ENCODE data around the gene UBR3.

GRCh38 chr2:170031288-170031687 lies 204.0 kb downstream of the UBR3 start:
- TF ChIP-seq RCOR1 (IDR thresholded peaks at IDR 0.05; ENCODE audit: low read depth, low read length), result no peak
- TF ChIP-seq, protein P1, sequence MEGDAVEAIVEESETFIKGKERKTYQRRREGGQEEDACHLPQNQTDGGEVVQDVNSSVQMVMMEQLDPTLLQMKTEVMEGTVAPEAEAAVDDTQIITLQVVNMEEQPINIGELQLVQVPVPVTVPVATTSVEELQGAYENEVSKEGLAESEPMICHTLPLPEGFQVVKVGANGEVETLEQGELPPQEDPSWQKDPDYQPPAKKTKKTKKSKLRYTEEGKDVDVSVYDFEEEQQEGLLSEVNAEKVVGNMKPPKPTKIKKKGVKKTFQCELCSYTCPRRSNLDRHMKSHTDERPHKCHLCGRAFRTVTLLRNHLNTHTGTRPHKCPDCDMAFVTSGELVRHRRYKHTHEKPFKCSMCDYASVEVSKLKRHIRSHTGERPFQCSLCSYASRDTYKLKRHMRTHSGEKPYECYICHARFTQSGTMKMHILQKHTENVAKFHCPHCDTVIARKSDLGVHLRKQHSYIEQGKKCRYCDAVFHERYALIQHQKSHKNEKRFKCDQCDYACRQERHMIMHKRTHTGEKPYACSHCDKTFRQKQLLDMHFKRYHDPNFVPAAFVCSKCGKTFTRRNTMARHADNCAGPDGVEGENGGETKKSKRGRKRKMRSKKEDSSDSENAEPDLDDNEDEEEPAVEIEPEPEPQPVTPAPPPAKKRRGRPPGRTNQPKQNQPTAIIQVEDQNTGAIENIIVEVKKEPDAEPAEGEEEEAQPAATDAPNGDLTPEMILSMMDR (IDR thresholded peaks at IDR 0.05), result no peak
- no peak for TF ChIP-seq SMC3 (IDR thresholded peaks at IDR 0.05)
- no peak for TF ChIP-seq NFE2L2 (conservative IDR thresholded peaks at IDR 0.05; ENCODE audit: low read length)
- TF ChIP-seq EP300 (IDR thresholded peaks at IDR 0.05), result no peak
- no peak for TF ChIP-seq ESRRA (IDR thresholded peaks at IDR 0.05; ENCODE audit: borderline replicate concordance, low read length)
